Muscle layer of colon (tissue), 2 donors: ENCODE results near the gene MRPS33.
"Not testable (repeated sequence)": the region's sequence is repeated elsewhere in the genome, so short reads cannot be mapped to it uniquely, and the experiment has no call there.

Source experiments
- H3K27ac ChIP-seq: one replicate; pipeline ENCODE4 v1.7.0; 2013; ENCODE audit warnings: low read depth, mild to moderate bottlenecking, low read length, moderate library complexity
- H3K27me3 ChIP-seq, 2 donors: one replicate each; pipeline ENCODE4 v1.7.0; 2013; ENCODE audit warnings: low read length in 2 of 2, mild to moderate bottlenecking in 2 of 2; ENCODE audit not compliant: insufficient read depth in 2 of 2, control insufficient read depth in 1 of 2
- H3K36me3 ChIP-seq: one replicate; pipeline ENCODE4 v1.7.0; 2013; ENCODE audit warnings: mild to moderate bottlenecking, low read length; ENCODE audit not compliant: insufficient read depth
- H3K4me1 ChIP-seq: one replicate; pipeline ENCODE4 v1.7.0; 2013; ENCODE audit warnings: mild to moderate bottlenecking, low read length; ENCODE audit not compliant: insufficient read depth
- H3K4me3 ChIP-seq, 2 donors: one replicate each; pipeline ENCODE4 v1.7.0; 2013; ENCODE audit warnings: low read length in 2 of 2, low read depth in 1 of 2, mild to moderate bottlenecking in 1 of 2, moderate library complexity in 1 of 2
- H3K9ac ChIP-seq: one replicate; pipeline ENCODE4 v1.7.0; 2013; ENCODE audit warnings: low read length
- H3K9me3 ChIP-seq: one replicate; pipeline ENCODE4 v1.7.0; 2013; ENCODE audit warnings: mild to moderate bottlenecking, low read length
- donor health status: abdominal sarcoma.
- donor health status: Adenocarcinoma of cecum.

MRPS33 gene

GRCh38 chr7:140977741-140978140 is 37.0 kb downstream of the MRPS33 start:
- Histone ChIP-seq H3K9me3 (no peaks in the 10 kb centered on the region), H3K4me1 (no peaks in the 10 kb centered on the region), H3K4me3 (no peak overlapping the region), H3K36me3 (no peaks in the 10 kb centered on the region), H3K9ac (no peak overlapping the region), H3K27ac (no peak overlapping the region), H3K27me3 (no peaks in the 10 kb centered on the region)

DNA sequence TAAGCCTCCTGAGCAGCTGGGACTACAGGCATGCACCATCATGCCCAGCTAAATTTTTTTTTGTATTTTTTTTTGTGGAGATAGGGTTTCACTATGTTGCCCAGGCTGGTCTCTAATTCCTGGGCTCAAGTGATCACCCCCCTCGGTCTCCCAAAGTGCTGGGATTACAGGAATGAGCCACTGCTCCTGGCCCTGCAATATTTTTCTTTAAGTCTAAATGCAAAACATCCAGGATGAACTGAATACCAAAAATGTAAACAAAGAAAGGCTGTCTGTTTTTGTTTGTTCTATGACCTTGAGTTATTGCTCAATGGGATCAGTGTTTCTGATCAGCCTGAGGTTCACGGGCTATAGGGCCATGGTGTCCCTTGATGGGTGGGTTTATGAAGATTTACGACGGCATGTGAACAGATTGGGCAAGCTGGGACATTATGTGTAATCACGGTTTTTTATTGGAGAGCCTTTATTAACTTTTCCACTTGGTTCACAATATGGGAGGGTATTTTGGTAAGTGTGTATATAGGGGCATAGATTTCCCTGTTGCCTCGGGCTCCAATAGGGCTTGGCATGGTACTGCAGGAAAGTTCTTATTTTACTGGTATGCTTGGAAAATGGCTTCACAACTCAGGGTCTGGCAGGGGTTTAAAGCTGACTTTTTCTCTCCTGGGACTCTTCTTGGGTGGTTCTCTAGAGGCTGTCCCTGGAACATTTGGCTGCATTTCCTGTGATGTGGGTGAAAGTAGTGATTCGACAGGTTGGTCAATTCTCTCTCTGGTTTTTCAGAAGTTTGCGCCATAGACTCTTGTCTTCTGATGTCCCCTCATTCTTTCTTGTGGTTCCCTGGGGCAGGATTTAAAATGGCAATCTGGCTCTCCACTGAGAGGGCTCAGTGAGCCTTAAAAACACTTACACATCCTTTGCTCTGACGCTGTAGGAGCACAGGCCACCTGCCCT is 41.6 kb downstream of the MRPS33 start:
- Histone ChIP-seq H3K9me3 (no peaks in the 10 kb centered on the region), H3K27me3 (no peaks in the 10 kb centered on the region), H3K4me3 (no peak overlapping the region), H3K27ac (no peak overlapping the region), H3K36me3 (no peaks in the 10 kb centered on the region), H3K9ac (no peak overlapping the region), H3K4me1 (no peaks in the 10 kb centered on the region)

DNA sequence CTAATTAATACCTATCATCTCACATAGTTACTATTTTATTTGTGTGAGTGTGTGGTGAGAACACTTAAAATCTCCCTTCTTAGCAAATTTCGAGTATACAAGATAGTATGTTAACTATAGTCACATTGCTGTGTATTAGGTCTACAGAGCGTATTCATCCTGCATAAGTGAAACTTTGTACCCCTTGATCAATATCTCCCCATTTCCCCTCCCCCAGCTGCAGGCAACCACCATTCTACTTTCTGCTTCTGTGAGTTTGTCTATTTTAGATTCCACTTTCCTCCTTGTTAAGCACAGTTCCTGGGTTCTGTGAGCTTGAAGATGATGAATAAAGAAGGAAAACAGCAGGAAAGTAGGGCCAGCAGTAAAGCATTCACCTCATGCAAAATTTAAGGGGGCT is 42.4 kb downstream of the MRPS33 start:
- H3K4me1 ChIP-seq: no peaks in the 10 kb centered on the region
- no peak overlapping the region for H3K27ac ChIP-seq
- H3K4me3 ChIP-seq: no peak overlapping the region
- no peaks in the 10 kb centered on the region for H3K27me3 ChIP-seq
- H3K36me3 ChIP-seq: no peaks in the 10 kb centered on the region
- no peaks in the 10 kb centered on the region for H3K9me3 ChIP-seq
- H3K9ac ChIP-seq: no peak overlapping the region

DNA sequence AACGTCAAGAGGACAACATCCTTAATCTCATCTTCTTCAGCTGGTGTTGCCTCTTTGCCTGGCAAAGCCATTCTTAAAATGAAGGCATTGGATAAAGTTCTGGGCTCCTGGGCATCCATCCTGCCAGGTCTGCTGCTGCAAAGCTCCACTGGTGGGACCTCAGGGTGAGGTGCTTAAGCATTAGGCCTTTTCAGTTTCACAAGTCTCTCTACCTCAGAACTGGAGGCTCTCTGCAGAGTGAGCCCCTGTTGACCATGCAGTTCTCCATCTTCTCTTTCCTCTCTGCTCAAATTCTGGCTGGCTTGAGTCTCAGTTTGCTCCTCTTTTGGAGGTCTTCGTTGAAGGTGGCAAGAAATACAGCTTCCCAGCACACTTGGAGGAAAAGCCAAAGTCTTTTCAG is 47.3 kb downstream of the MRPS33 start:
- no peak overlapping the region for H3K9ac ChIP-seq

DNA sequence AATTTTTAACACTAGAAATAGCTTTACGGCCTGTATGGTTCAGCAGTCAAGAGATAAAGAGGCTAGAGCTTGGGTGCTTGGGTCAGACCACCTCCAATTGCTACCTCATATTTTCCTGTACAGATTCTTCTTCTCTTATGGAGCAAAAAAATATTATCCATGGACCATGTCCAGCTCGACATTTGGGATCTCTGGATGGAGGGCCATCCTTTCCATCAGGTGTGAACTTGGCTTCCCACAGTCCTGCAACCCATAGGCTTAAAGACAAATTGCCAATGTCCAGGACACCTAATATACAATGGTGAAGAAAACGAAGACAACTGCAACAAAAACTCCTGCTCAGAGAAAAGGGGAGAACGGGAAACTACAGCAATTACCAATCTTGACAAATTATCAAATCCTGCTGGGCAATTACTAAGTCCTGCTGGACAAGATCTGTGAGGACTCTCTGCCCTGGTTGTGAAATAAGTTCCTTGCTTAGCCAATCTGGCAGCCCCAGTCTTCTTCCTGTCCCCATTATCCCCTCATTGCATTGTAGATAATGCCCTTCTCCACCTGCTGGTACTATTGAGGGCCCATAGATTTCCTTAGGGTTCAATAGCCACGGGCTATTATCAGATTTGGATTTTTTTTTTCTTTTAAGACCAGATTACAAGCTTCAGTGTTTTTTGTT is 48.1 kb downstream of the MRPS33 start:
- no peak overlapping the region for H3K9ac ChIP-seq
- no peaks in the 10 kb centered on the region for H3K36me3 ChIP-seq
- H3K27ac ChIP-seq: no peak overlapping the region
- no peaks in the 10 kb centered on the region for H3K4me1 ChIP-seq
- H3K9me3 ChIP-seq: no peaks in the 10 kb centered on the region
- H3K27me3 ChIP-seq: no peaks in the 10 kb centered on the region
- no peak overlapping the region for H3K4me3 ChIP-seq

More for the DNA sequence above, 47.3 kb downstream of the MRPS33 start:
- Histone ChIP-seq H3K27ac (no peak overlapping the region), H3K27me3 (no peaks in the 10 kb centered on the region), H3K36me3 (no peaks in the 10 kb centered on the region), H3K4me3 (no peak overlapping the region), H3K4me1 (no peaks in the 10 kb centered on the region), H3K9me3 (no peaks in the 10 kb centered on the region)

- Histone ChIP-seq H3K9ac (no peak overlapping the region), H3K27ac (no peak overlapping the region), H3K36me3 (no peaks in the 10 kb centered on the region), H3K4me3 (no peak overlapping the region), H3K27me3 (no peaks in the 10 kb centered on the region), H3K4me1 (no peaks in the 10 kb centered on the region), H3K9me3 (no peaks in the 10 kb centered on the region)
These were observed 53.6 kb downstream of the MRPS33 start for GRCh38 chr7:140961117-140961516.

- not testable (repeated sequence) for H3K9ac ChIP-seq, H3K4me3 ChIP-seq, H3K27me3 ChIP-seq, H3K4me1 ChIP-seq, H3K9me3 ChIP-seq, H3K36me3 ChIP-seq, H3K27ac ChIP-seq
These were observed 57.8 kb downstream of the MRPS33 start for GRCh38 chr7:140956997-140957396.
